CD14-positive monocyte (primary cell): Measurements from ENCODE around the gene KEL. TPM values are rescaled to one million over a fixed set of nuclear protein-coding genes. Genes with fewer than 3 reads are reported as not detected.

Experiments
- DNase-seq, 3 donors: peaks; one replicate each; pipeline ENCODE4 v3.0.0-alpha.2; 2011 to 2022
- H2AFZ ChIP-seq: 2 replicates; pipeline ENCODE4 v1.6.0; 2012; ENCODE audit warnings: mild to moderate bottlenecking, low read depth, low read length, inconsistent platforms; ENCODE audit not compliant: insufficient read depth, poor library complexity, severe bottlenecking
- H3K27ac ChIP-seq, 2 donors: 1 replicate in 1 of 2; 2 replicates in 1 of 2; pipeline ENCODE4 v1.5.1; 2012 to 2013; ENCODE audit warnings: low read length in 2 of 2, control low read depth in 1 of 2, inconsistent platforms in 1 of 2, low read depth in 1 of 2, mild to moderate bottlenecking in 1 of 2
- H3K27me3 ChIP-seq, 2 donors: one replicate each; pipeline versions ENCODE4 v1.6.0 to v1.6.1; 2011 to 2013; ENCODE audit warnings: low read length in 2 of 2; ENCODE audit not compliant: control insufficient read depth in 2 of 2, insufficient read depth in 2 of 2
- H3K36me3 ChIP-seq, 2 donors: replicated peaks in 1 of 2; 1 replicate in 1 of 2; 2 replicates in 1 of 2; pipeline versions ENCODE4 v1.5.1 to v1.6.1; 2012 to 2013; ENCODE audit warnings: low read length in 2 of 2, control low read depth in 1 of 2, inconsistent platforms in 1 of 2, mild to moderate bottlenecking in 1 of 2; ENCODE audit not compliant: insufficient read depth in 2 of 2, control insufficient read depth in 1 of 2
- H3K4me1 ChIP-seq, 2 donors: 1 replicate in 1 of 2; 2 replicates in 1 of 2; pipeline versions ENCODE4 v1.5.1 to v1.6.1; 2012 to 2013; ENCODE audit warnings: low read length in 2 of 2, control low read depth in 1 of 2, inconsistent platforms in 1 of 2, mild to moderate bottlenecking in 1 of 2, moderate library complexity in 1 of 2; ENCODE audit not compliant: insufficient read depth in 2 of 2, control insufficient read depth in 1 of 2
- H3K4me2 ChIP-seq: replicated peaks from 2 replicates; pipeline ENCODE3; 2012; ENCODE audit warnings: low read length, moderate library complexity, mild to moderate bottlenecking; ENCODE audit not compliant: poor library complexity, severe bottlenecking; ENCODE audit errors: extremely low read depth
- H3K4me3 ChIP-seq, 3 experiments: fragments of 200-600 bp in 1 of 3; sonication (generic) in 1 of 3; replicated peaks in 1 of 3; 1 replicate in 2 of 3; 2 replicates in 1 of 3; pipeline ENCODE4 v1.5.1; 2011 to 2013; ENCODE audit warnings: low read length in 3 of 3, mild to moderate bottlenecking in 3 of 3, control low read depth in 2 of 3, low read depth in 2 of 3, inconsistent platforms in 1 of 3, moderate library complexity in 1 of 3
- H3K79me2 ChIP-seq: 2 replicates; pipeline ENCODE4 v1.6.0; 2012; ENCODE audit warnings: mild to moderate bottlenecking, control low read depth, inconsistent platforms, low read length, moderate library complexity; ENCODE audit not compliant: insufficient read depth
- H3K9ac ChIP-seq: 2 replicates; pipeline ENCODE4 v1.6.0; 2017; ENCODE audit warnings: low read length, mild to moderate bottlenecking; ENCODE audit not compliant: insufficient read depth, poor library complexity, severe bottlenecking
- H3K9me3 ChIP-seq, 2 donors: replicated peaks in 1 of 2; 1 replicate in 1 of 2; 2 replicates in 1 of 2; pipeline versions ENCODE4 v1.5.1 to v1.6.1; 2012 to 2013; ENCODE audit warnings: low read length in 2 of 2, control low read depth in 1 of 2; ENCODE audit not compliant: control insufficient read depth in 1 of 2, insufficient read depth in 1 of 2
- H4K20me1 ChIP-seq: 2 replicates; pipeline ENCODE4 v1.6.0; 2012; ENCODE audit warnings: mild to moderate bottlenecking, low read length, control low read depth, moderate library complexity; ENCODE audit not compliant: insufficient read depth
- H3K27ac Mint-ChIP-seq, 7 donors: one replicate each; pipeline ENCODE4 v1.8.0; 2020; ENCODE audit warnings: mild to moderate bottlenecking in 7 of 7, mixed read lengths in 7 of 7, moderate library complexity in 6 of 7, inconsistent platforms in 2 of 7
- H3K27me3 Mint-ChIP-seq, 3 donors: one replicate each; pipeline ENCODE4 v1.8.0; 2021 to 2022; ENCODE audit warnings: low read depth in 3 of 3, mild to moderate bottlenecking in 3 of 3, mixed read lengths in 3 of 3, moderate library complexity in 3 of 3, inconsistent platforms in 1 of 3
- H3K36me3 Mint-ChIP-seq, 2 donors: one replicate each; pipeline ENCODE4 v1.8.0; 2020; ENCODE audit warnings: mixed read lengths in 2 of 2, inconsistent platforms in 1 of 2, mild to moderate bottlenecking in 1 of 2
- H3K4me1 Mint-ChIP-seq: one replicate; pipeline ENCODE4 v1.8.0; 2020; ENCODE audit warnings: mild to moderate bottlenecking, mixed read lengths
- H3K4me3 Mint-ChIP-seq, 2 donors: one replicate each; pipeline ENCODE4 v1.8.0; 2020; ENCODE audit warnings: mild to moderate bottlenecking in 2 of 2, mixed read lengths in 2 of 2, moderate library complexity in 1 of 2
- H3K9me3 Mint-ChIP-seq, 7 donors: one replicate each; pipeline ENCODE4 v1.8.0; 2020 to 2022; ENCODE audit warnings: mixed read lengths in 7 of 7, mild to moderate bottlenecking in 6 of 7, moderate library complexity in 6 of 7, inconsistent platforms in 2 of 7
- WGBS: methylation state at CpG from one replicate; pipeline ENCODE4 v1.1.5; 2013; ENCODE audit warnings: missing lambda C conversion rate; ENCODE audit not compliant: insufficient coverage; 5-methylcytosine and 5-hydroxymethylcytosine counted together
- intact Hi-C, 2 donors: fragments of 100-400 bp; cut with micrococcal nuclease; formaldehyde crosslinking; loops; one replicate each; pipeline versions ENCODE4 v1.15.0 to v1.15.1; 2023
- polyA plus RNA-seq, 3 donors: library from polyadenylated mRNA; depleted of rRNA in 1 of 3; unstranded in 2 of 3; stranded (reverse) in 1 of 3; fragments of 300-500 nt in 2 of 3; fragments of >200 nt in 1 of 3; fragmentation: Illumina TruSeq in 2 of 3; gene quantifications; 1 replicate in 2 of 3; 2 replicates in 1 of 3; pipeline ENCODE4 v1.2.3, GENCODE V29; 2012 to 2021
- TF ChIP-seq, protein P1 (sequence below): fragments of 200-600 bp; IDR thresholded peaks from one replicate; pipeline ENCODE4 v1.8.0; 2022; ENCODE audit warnings: antibody characterized with exemption, mild to moderate bottlenecking

KEL gene
- polyA plus RNA-seq, 3 donors: 2.5 TPM; not detected in 2

DNA sequence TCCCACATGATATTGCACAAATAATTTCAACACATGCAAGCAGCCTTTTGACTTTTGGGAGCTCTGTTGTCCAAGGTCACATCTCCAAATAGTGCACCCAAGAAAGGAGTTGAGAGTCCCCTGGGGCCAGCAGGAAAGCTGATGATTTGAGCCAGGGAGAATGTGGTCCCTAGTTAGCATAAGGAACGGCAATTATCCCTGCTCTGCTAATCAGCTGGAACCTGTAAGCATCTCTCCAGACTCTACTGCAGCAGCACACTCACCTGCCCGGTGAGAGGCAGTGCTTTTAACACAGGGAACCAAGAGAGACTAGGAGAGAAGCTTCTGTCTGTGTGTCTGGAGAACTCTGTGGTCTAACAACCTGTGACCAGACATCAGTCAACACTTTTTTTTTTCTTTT, 45.7 kb downstream of the KEL start:
- peaks cover 4 to 12% (median 5%) of the 10 kb centered on the region in 3 donors for H3K27me3 Mint-ChIP-seq
- Histone ChIP-seq H3K36me3 (no peaks in the 10 kb centered on the region), H3K4me3 (no peak overlapping the region), H3K79me2 (no peaks in the 10 kb centered on the region), H3K4me1 (peaks cover 0 to under 1% of the 10 kb centered on the region in 2 donors), H3K27me3 (no peaks in the 10 kb centered on the region), H3K9ac (no peak overlapping the region), H2AFZ (no peak overlapping the region), H3K27ac (no peak overlapping the region), H3K9me3 (no peaks in the 10 kb centered on the region), H4K20me1 (no peaks in the 10 kb centered on the region), H3K4me2 (no peak overlapping the region)
- no peaks in the 10 kb centered on the region for H3K36me3 Mint-ChIP-seq
- intact Hi-C loops: no loop called here
- WGBS: no CpG with 5 or more reads among the region's 2 CpGs
- DNase-seq: no peak
- H3K4me3 Mint-ChIP-seq: no peak overlapping the region
- H3K27ac Mint-ChIP-seq: no peak overlapping the region
- TF ChIP-seq, protein P1, sequence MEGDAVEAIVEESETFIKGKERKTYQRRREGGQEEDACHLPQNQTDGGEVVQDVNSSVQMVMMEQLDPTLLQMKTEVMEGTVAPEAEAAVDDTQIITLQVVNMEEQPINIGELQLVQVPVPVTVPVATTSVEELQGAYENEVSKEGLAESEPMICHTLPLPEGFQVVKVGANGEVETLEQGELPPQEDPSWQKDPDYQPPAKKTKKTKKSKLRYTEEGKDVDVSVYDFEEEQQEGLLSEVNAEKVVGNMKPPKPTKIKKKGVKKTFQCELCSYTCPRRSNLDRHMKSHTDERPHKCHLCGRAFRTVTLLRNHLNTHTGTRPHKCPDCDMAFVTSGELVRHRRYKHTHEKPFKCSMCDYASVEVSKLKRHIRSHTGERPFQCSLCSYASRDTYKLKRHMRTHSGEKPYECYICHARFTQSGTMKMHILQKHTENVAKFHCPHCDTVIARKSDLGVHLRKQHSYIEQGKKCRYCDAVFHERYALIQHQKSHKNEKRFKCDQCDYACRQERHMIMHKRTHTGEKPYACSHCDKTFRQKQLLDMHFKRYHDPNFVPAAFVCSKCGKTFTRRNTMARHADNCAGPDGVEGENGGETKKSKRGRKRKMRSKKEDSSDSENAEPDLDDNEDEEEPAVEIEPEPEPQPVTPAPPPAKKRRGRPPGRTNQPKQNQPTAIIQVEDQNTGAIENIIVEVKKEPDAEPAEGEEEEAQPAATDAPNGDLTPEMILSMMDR: no peak
- peaks cover 7% of the 10 kb centered on the region for H3K4me1 Mint-ChIP-seq
- peaks cover 0 to 2% (median 0%) of the 10 kb centered on the region in 7 donors for H3K9me3 Mint-ChIP-seq

DNA sequence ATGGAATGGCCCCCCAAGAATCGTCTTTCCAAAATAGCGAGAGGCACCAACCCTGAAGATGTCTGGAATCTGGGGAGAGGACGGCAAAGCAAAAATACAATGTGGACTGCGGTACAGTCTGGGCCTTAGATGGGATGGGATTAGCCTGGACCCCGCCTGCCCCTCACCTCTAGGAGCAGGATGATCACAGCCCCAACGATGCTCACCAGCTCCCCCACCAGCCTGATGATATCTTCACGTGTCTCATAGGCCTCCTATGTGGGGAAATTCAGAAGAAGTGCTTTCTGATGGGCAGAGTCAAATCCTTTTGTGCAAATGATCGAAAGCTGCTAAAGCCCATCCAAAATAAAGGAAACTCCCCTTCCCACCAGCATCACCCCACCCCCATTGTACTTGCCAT, 46.8 kb downstream of the KEL start:
- Mint-ChIP-seq H3K9me3 (no peaks in the 10 kb centered on the region), H3K4me3 (no peak overlapping the region), H3K27me3 (peaks cover 4 to 12% (median 5%) of the 10 kb centered on the region in 3 donors), H3K4me1 (peaks cover 18% of the 10 kb centered on the region), H3K36me3 (no peaks in the 10 kb centered on the region), H3K27ac (no peak overlapping the region)
- no peak overlapping the region for H3K4me2 ChIP-seq
- no peaks in the 10 kb centered on the region for H3K36me3 ChIP-seq
- intact Hi-C loops: no loop called here
- no peak overlapping the region for H2AFZ ChIP-seq
- TF ChIP-seq, protein P1: no peak
- DNase-seq: no peak
- H3K4me1 ChIP-seq: peaks cover 8 to 12% of the 10 kb centered on the region in 2 donors
- no peaks in the 10 kb centered on the region for H3K79me2 ChIP-seq
- H3K9ac ChIP-seq: no peak overlapping the region
- no peaks in the 10 kb centered on the region for H3K9me3 ChIP-seq
- 100% methylated on average over 1 of the region's 8 CpGs for whole genome bisulfite sequencing
- no peak overlapping the region for H3K27ac ChIP-seq
- no peaks in the 10 kb centered on the region for H3K27me3 ChIP-seq
- no peak overlapping the region for H3K4me3 ChIP-seq
- no peaks in the 10 kb centered on the region for H4K20me1 ChIP-seq
